GM18519 (cell line): ENCODE results near the gene OAF.

Experiments
- ATAC-seq: cut with Tn5 transposase; IDR thresholded peaks from one replicate; pipeline ENCODE4 v1.9.1; 2021; ENCODE audit warnings: mild to moderate bottlenecking, moderate library complexity; ENCODE audit not compliant: unreplicated experiment, low FRiP score

OAF gene

DNA sequence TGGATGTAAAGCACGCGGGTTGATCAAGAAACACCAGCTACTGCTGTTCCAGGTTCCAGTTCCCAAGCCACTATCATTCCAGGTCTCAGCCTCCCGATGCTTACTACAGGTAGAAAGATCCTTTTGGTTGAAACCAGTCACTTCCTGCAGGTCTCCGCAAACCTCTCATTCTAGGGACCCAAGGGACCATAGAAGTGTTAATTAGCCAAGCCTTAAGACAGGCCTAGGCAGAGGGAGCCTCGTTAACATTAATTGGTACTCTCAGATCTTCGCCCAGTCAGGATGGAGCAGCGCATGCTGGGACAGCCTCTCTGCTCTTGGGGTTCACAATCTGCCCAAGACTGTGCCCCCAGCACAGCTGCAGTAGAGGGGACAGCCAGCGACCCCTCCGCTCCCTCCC is 11.2 kb upstream of the OAF start:
- ATAC-seq = no peak

GRCh38 chr11:120200677-120201076 is 10.2 kb upstream of the OAF start:
- no peak for ATAC-seq

DNA sequence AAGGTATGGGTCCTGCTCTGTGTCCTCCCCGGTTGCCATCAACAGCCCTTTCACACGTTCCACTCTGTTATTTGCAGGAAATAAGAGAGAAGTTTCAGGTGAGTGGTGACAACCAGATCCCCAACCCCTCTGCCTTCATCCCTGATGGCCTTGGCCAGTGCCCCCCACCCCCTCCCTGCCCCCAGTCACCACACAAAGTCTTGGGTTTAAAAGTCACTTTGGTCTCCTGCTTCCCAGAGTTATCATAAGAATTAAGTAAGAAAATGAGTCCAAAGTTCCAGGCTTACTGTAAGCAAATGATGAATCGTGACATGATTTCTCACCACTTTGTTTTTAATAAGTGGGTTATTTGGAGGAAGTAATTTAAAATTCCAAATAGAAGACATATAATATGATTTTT is 9.2 kb upstream of the OAF start:
- no peak for ATAC-seq

DNA sequence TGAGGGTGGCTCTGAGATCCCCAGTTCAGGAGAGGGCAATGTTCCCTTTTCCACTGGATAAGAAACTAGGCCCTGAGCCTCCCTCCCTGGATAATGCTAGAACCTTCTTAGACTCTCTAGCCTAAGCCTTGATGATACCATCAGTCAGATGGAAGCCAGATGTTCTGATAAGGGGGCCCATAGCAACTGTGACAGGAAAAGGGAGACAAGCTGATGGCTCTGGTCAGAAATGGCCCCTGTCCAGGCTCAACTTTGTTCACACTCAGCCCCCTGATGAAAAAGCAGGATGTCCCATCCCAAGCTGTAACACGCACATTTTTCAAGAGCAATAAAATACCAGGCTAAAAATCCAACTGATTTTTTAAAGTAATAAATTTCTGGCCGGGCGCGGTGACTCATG is 7.2 kb upstream of the OAF start:
- ATAC-seq = no peak

DNA sequence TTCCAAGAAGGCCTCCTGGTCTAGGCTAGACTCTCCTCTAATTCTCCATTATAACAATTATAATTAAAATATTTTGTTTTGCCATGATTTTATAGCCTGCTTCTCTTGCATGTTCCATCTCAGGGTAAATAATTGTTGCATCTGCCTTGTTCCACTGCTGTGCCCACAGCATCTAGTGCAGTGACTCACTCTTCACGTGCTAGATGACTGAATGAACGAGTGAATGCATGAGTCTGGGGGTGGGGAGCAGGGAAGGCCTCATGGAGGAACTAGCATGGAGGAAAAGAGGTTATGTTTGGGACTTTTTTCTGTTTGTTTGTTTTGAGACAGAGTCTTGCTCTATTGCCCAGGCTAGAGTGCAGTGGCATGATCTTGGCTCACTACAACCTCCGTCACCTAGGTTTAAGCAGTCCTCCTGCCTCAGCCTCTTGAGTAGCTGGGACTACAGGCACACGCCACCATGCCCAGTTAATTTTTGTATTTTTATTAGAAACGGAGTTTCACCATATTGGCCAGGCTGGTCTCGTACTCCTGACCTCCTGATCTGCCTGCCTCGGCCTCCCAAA is 5.2 kb upstream of the OAF start:
- ATAC-seq = no peak

DNA sequence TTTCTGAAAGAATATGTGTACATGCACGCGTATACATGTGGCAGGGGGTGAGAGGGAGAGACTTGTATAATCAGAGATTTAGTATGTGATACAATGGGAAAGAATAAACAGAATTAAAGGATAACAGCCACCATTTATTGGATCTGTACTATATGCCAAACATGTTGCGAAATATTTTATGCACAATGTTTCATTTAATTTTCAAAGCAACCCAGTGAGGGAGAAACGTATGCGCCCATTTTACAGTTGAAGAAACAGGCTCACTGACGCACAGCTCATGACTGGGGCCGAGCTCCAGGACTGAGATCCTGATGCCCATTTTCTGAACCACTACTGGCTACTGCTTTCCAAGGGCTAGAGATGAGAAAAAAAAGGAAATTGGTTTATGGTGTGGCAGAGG is 3.3 kb upstream of the OAF start:
- ATAC-seq = no peak

- no peak for ATAC-seq
These were observed 2.8 kb upstream of the OAF start for GRCh38 chr11:120208001-120208441.

DNA sequence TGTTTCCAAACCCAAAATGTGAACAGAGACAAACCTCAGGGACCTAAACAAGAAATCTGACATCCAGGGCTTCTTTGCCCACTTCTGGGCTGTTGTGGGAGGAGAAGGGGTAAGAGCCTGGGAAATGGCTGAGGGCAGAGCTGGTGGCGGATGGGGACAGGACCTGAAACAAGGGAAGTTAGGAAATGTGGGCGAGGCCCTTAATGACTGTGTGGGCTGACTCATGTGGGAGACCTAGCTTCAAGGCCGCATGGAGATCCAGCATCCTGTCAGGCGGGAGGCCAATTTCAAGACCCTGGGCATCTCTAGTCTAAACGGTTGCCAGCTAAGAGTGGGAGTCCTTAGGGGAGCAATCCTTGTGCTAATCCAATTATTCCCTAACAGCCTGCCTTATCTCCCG is 2.1 kb upstream of the OAF start:
- no peak for ATAC-seq

DNA sequence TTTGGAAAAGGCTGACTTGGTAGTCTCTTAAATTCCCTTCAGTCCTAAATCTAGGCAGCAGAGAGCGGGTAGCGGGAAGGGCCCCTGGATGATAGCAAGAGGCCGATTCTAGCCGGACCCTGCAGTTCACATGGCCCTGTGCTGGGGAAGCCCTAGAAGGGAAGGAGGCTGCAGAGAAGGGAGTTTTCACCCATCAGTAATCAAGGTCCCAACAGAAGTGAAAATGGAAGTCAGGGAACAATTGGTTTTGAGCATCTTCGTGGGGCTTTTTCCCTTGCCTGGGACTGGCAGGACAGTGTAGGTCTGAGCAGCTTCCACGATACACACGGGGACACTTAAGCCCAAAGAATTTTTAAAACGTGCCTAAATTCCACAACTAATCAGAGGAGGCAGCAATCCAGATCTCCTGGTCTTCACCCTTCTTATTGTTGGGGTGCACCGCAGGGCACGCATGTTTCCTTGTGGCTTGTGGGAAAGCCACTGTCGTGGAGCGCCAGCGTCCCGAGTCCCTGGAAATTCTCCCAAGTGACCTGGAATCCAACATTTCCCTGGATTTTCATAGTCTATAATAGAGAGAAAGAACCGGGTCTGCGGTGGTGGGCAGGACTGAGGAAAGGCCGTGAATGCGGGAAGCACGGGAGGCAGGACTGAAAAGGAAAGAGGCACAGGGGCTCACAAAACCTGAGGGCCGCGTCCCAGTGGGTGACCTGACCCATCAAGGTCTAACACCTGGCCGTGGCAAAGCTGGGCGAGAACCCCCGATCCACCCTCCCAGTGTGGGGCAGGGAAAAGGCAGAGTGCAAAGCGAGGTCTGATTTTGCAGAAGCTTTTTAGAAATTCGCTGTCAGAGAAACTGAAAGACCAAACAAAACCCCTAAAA is 846 bp upstream of the OAF start:
- ATAC-seq = no peak

DNA sequence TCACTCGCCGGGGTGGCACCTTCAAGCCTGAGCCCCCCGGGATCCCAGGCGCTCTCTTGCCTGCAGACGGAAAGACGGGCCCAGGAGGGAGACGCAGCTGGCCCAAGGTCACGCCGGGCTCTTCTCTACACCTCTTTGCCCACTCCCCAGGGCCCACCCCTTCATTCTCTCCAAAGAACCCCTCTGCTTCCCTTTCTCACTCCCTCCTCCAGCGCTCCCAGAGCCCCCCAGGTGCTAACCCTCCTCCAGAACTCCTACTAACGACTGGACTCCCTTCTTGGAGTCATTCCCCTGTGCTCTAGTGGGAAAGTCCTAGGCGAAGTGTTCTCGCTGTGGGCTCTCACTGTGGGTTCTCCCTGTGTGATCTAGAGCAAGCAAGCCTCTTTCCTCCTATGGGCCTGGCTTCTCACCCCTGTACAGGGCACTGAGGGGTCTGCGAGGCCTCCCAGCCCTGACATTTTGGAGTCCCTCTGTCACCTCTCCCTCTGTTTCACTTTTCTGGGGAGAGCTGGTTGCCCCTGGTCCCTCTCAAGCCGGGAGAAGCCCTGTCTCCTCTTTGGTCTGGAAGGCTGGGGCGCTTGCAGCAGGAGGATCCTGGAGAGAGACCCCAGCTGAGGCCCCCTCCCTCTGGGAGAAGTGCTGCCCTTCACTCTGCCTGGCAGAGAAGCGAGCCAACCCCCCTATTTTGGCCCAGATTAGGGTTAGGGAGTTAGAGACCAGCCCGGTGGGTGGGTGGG is 858 bp downstream of the OAF start:
- no peak for ATAC-seq

DNA sequence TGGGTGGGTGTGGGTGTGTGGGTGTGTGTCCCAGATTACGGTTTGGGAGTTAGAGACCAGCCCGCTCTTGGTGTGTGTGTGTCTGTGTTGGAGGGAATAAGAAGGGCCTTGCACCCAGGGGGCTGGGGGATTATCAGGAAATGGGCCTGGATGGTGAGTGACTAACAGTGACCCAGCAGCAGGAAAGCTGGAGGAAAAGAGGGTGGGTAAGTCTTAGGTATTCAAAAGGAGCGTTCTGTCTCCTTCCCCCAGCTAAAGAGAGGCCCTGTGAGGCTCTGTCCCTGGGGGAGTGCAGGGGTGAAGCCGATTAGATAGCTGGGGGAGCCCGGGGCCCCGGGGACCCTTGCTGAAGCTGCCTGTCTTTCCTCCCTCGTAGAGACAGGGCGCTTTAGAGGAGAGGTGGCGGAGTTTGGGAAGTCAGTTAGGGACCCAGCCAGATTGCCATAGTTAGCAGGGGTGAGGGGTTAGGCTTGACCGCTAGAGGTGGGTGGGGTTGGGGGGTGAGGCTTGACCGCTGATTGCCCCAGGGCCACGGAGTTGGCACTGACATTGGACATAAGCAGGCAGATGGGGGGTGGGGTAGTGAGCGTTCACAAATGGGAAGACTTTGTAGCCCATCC is 1.5 kb downstream of the OAF start:
- no peak for ATAC-seq

GRCh38 chr11:120212926-120213325 is 2.1 kb downstream of the OAF start:
- no peak for ATAC-seq

- no peak for ATAC-seq
These were observed 3.7 kb downstream of the OAF start for GRCh38 chr11:120214581-120214980.

GRCh38 chr11:120215634-120216033 is 4.8 kb downstream of the OAF start:
- ATAC-seq = no peak

DNA sequence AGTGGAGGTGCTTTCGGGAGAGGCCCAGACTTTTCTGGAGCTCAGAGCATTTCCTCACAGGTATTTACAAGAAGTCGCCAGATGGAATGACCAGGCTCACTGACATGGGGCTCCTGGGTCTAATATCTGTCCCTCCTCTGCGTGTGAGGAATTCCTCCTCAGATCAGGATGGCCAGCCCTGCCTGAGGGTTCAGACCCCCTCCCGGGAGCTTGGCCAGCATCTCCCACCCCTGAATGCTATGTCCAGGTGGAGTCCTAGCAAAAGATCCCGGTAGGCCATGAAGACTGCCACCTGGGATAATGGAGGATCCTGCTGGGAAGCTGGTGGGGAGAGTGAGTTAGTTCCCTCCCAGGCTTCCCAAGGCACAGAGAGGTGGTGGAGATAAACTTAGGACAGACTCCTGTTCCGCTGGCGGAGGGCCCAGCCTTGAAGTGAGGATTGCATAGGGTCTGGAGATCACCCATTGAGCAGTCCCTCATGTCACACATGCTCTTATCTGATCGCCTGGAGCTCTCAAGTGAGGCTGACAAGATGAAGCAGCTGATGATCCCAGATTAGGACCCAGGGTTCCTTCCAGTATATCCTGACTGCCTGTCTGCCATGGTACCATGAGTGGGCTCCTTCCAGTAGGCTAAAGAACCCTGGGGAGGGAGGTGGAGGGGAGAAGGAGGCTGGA is 5.7 kb downstream of the OAF start:
- no peak for ATAC-seq

GRCh38 chr11:120217526-120217925 is 6.7 kb downstream of the OAF start:
- ATAC-seq = no peak

GRCh38 chr11:120217941-120218694 is 7.3 kb downstream of the OAF start:
- no peak for ATAC-seq

DNA sequence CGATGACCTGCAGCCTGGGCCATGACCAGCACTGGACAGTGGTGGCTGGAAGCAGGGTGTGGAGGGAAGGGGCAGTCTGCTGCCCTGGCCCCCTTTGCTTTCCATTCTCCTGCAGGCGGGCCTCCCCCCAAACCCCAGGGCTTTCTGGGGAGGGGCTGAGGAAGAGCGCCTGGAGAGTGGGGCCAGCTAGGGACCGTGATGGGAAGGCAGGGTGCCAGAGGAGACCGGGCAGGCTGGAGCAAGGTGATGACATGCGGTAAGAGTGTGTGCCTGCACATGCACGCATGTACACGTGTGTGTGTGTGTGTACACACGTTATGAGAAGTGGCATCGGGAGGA is 7.8 kb downstream of the OAF start:
- no peak for ATAC-seq

DNA sequence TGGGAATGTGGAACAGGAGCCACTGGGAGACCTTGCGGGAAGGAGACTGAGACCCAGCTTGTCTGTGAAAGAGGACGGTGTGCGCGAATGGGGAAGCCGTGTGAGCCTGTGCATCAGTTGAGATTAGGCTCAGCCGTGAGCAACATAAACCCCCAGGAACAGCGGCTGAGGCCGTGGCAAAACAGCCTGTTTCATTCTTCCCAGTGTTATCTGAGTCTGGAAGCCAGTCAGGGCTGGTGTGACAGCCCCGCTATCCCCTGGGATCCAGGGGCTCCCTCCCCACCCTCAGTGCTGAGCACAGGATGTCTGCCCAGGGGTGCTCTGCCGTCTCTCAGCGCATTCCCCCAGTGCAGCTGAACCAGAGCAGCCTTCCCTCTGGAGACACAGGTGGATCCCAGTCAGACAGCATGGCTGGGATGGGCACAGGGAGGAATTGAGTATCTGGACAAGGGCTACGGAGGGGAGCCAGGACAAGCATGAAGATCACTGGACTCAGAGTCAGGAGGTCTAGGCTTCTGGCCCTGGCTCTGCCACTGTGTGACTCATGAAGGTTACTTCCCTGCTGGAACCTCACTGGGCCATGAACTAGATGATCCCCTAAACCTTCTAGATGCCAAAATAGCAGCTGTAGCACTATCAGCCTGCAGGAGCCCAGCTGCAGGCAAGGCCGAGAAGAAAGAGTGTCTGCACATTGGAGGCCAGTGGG is 8.6 kb downstream of the OAF start:
- no peak for ATAC-seq
